Body of pancreas (tissue), 4 donors: ENCODE measurements around the gene SLC45A1.

Source experiments
- POLR2A ChIP-seq, 3 donors: fragments of 450-650 bp; IDR thresholded peaks; one replicate each; pipeline ENCODE4 v1.6.1; 2016; ENCODE audit warnings: antibody characterized with exemption in 3 of 3, mild to moderate bottlenecking in 2 of 3
- TF ChIP-seq, protein P1 (sequence below), 7 experiments: fragments of 450-650 bp in 4 of 7; fragments of 200-600 bp in 3 of 7; sonication (generic) in 3 of 7; IDR thresholded peaks; one replicate each; pipeline ENCODE4 v1.5.1; 2016 to 2019; ENCODE audit warnings: antibody characterized with exemption in 7 of 7

DNA sequence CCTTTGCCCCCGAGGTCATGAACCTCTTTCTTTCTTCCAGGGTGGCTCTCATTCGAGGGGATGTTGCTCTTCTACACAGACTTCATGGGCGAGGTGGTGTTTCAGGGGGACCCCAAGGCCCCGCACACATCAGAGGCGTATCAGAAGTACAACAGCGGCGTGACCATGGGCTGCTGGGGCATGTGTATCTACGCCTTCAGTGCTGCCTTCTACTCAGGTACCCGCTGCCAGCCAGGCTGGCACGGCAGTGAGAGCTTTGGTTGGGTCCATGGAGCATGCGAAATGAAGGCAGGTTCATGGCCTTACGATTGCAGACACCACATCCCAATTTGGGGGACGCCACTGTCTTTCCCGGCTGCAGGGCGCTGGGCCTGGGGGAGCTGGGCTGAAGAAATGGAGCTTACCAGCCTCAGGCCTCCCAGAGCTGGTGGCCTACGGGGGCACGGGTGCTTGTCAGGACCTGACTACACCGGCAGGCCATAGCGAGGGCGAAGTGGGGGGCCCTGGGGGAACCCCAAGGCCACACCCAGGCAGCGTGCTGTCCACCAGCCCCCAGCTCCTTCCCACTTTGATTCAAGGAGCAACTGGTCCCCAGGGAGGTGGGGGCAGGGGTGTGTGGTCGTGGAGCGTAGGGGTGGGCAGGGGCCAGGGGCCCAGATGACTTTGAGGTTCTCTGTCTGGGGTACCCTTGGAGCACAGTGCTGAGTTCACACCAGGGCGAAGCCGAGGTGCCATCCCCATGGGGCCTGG lies 20.0 kb downstream of the SLC45A1 start:
- TF ChIP-seq, protein P1, sequence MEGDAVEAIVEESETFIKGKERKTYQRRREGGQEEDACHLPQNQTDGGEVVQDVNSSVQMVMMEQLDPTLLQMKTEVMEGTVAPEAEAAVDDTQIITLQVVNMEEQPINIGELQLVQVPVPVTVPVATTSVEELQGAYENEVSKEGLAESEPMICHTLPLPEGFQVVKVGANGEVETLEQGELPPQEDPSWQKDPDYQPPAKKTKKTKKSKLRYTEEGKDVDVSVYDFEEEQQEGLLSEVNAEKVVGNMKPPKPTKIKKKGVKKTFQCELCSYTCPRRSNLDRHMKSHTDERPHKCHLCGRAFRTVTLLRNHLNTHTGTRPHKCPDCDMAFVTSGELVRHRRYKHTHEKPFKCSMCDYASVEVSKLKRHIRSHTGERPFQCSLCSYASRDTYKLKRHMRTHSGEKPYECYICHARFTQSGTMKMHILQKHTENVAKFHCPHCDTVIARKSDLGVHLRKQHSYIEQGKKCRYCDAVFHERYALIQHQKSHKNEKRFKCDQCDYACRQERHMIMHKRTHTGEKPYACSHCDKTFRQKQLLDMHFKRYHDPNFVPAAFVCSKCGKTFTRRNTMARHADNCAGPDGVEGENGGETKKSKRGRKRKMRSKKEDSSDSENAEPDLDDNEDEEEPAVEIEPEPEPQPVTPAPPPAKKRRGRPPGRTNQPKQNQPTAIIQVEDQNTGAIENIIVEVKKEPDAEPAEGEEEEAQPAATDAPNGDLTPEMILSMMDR (IDR thresholded peaks at IDR 0.05) = no peak
- TF ChIP-seq POLR2A (IDR thresholded peaks at IDR 0.05) = no peak
